Naive thymus-derived CD4-positive, alpha-beta T cell (primary cell): Measurements from ENCODE around the gene CRBN. TPM values are rescaled to one million over a fixed set of nuclear protein-coding genes. Genes with fewer than 3 reads are reported as not detected.

Source experiments
- ATAC-seq: fragments of 150-1000 bp; cut with Tn5 transposase; 2 replicates; pipeline ENCODE4 v1.10.0; 2021; ENCODE audit warnings: mild to moderate bottlenecking, moderate library complexity
- CTCF ChIA-PET: fragments of 350-600 bp; sonication (Branson Sonifier 250); formaldehyde crosslinking; loops from one replicate; lab custom pipeline; 2021; ENCODE audit warnings: antibody characterized with exemption; lab: Charles Lee
- POLR2A ChIA-PET: fragments of 350-600 bp; sonication (Branson Sonifier 250); formaldehyde crosslinking; loops from one replicate; lab custom pipeline; 2021; ENCODE audit warnings: antibody characterized with exemption, inconsistent platforms; lab: Charles Lee
- DNase-seq, 9 donors: peaks; one replicate each; pipeline versions ENCODE4 v3.0.0 to v3.0.0-alpha.2; 2020 to 2022; ENCODE audit warnings: mixed read lengths in 1 of 9
- H3K27ac ChIP-seq: one replicate; pipeline ENCODE4 v1.7.0; 2013; ENCODE audit warnings: mild to moderate bottlenecking, low read depth, low read length, moderate library complexity
- H3K27me3 ChIP-seq, 2 donors: one replicate each; pipeline ENCODE4 v1.7.0; 2013; ENCODE audit warnings: low read length in 2 of 2, mild to moderate bottlenecking in 2 of 2, moderate library complexity in 2 of 2; ENCODE audit not compliant: control insufficient read depth in 2 of 2, insufficient read depth in 2 of 2
- H3K36me3 ChIP-seq, 3 experiments: 1 replicate in 2 of 3; 2 replicates in 1 of 3; pipeline ENCODE4 v1.7.0; 2013; ENCODE audit warnings: low read length in 3 of 3, mild to moderate bottlenecking in 3 of 3, moderate library complexity in 1 of 3; ENCODE audit not compliant: insufficient read depth in 3 of 3, control insufficient read depth in 2 of 3
- H3K4me1 ChIP-seq, 2 donors: one replicate each; pipeline ENCODE4 v1.7.0; 2013; ENCODE audit warnings: low read length in 2 of 2, mild to moderate bottlenecking in 2 of 2, moderate library complexity in 1 of 2; ENCODE audit not compliant: control insufficient read depth in 2 of 2, insufficient read depth in 2 of 2
- H3K4me3 ChIP-seq: 2 replicates; pipeline ENCODE4 v1.7.0; 2013; ENCODE audit warnings: mild to moderate bottlenecking, low read length
- H3K9me3 ChIP-seq, 3 experiments: 1 replicate in 2 of 3; 2 replicates in 1 of 3; pipeline ENCODE4 v1.7.0; 2013; ENCODE audit warnings: low read length in 3 of 3; ENCODE audit not compliant: control insufficient read depth in 2 of 3
- H3K27ac Mint-ChIP-seq, 9 donors: one replicate each; pipeline ENCODE4 v1.8.0; 2020 to 2022; ENCODE audit warnings: mixed read lengths in 9 of 9, mild to moderate bottlenecking in 8 of 9, moderate library complexity in 5 of 9, inconsistent platforms in 2 of 9
- H3K27me3 Mint-ChIP-seq, 5 donors: one replicate each; pipeline ENCODE4 v1.8.0; 2021 to 2022; ENCODE audit warnings: mixed read lengths in 5 of 5, mild to moderate bottlenecking in 1 of 5
- H3K36me3 Mint-ChIP-seq, 5 donors: one replicate each; pipeline ENCODE4 v1.8.0; 2020 to 2022; ENCODE audit warnings: mixed read lengths in 5 of 5, mild to moderate bottlenecking in 3 of 5, inconsistent platforms in 1 of 5
- H3K4me1 Mint-ChIP-seq, 7 donors: one replicate each; pipeline ENCODE4 v1.8.0; 2020 to 2022; ENCODE audit warnings: mixed read lengths in 7 of 7, mild to moderate bottlenecking in 3 of 7, inconsistent platforms in 1 of 7
- H3K4me3 Mint-ChIP-seq, 10 donors: one replicate each; pipeline ENCODE4 v1.8.0; 2020 to 2022; ENCODE audit warnings: mild to moderate bottlenecking in 10 of 10, mixed read lengths in 10 of 10, moderate library complexity in 6 of 10, inconsistent platforms in 2 of 10
- H3K9me3 Mint-ChIP-seq, 11 donors: one replicate each; pipeline ENCODE4 v1.8.0; 2020 to 2022; ENCODE audit warnings: mixed read lengths in 11 of 11, mild to moderate bottlenecking in 4 of 11, inconsistent platforms in 1 of 11, moderate library complexity in 1 of 11
- intact Hi-C, 2 donors: fragments of 100-400 bp; cut with micrococcal nuclease; formaldehyde crosslinking; loops; one replicate each; pipeline ENCODE4 v1.15.1; 2023
- polyA plus RNA-seq, 2 donors: library from polyadenylated mRNA; unstranded; fragments of 300-500 nt; fragmentation: Illumina TruSeq; gene quantifications; one replicate each; pipeline ENCODE4 v1.2.3, GENCODE V29; 2021
- total RNA-seq, 6 experiments: library from RNA in 5 of 6; stranded (reverse) in 5 of 6; gene quantifications; 1 replicate in 5 of 6; 2 replicates in 1 of 6; pipeline ENCODE4 v1.2.3 and lab custom pipeline; 2021 to 2026

The CRBN gene
- total and polyA plus RNA-seq, 7 experiments from 2014 or later, result 69.1 to 198 (median 162) TPM

- H3K4me1 Mint-ChIP-seq, result peaks cover 23 to 68% (median 62%) of the 10 kb centered on the region in 7 donors
- Histone ChIP-seq H3K27me3 (no peaks in the 10 kb centered on the region), H3K9me3 (no peaks in the 10 kb centered on the region), H3K4me1 (peaks cover 10 to 34% of the 10 kb centered on the region in 2 donors), H3K27ac (peak overlapping the region; percentile 96), H3K4me3 (no peak overlapping the region), H3K36me3 (peaks cover 0 to 18% (median 6%) of the 10 kb centered on the region in 3 experiments)
- peak overlapping the region in 1 of 10 donors; percentile 29 for H3K4me3 Mint-ChIP-seq
- H3K27me3 Mint-ChIP-seq, result no peaks in the 10 kb centered on the region
- ChIA-PET POLR2A (interaction anchor here (0.6 to 1.1 kb wide), 3 partner anchors 8 to 28 kb away, joined by 3 to 4 read pairs (median 4); no protein-coding TSS in a partner anchor), CTCF (interaction anchor here (1.1 kb wide), 1 partner anchor 17 kb away, joined by 3 read pairs; no protein-coding TSS in a partner anchor)
- peaks cover 0 to 9% (median 0%) of the 10 kb centered on the region in 11 donors for H3K9me3 Mint-ChIP-seq
- H3K36me3 Mint-ChIP-seq, result peaks cover 8 to 36% (median 10%) of the 10 kb centered on the region in 5 donors
- intact Hi-C loops, result loop anchor here (5.0 kb wide), 2 partner anchors 168 to 1993 kb away; partner anchors contain the start of gene ARL8B (in 1 of the 2)
- H3K27ac Mint-ChIP-seq, result peak overlapping the region in 5 of 9 donors; percentile 8 to 83 (median 37)
- ATAC-seq (no peak), DNase-seq (no peak)
Observed at GRCh38 chr3:3129579-3129978, 49.9 kb downstream of the CRBN start.

- H3K36me3 Mint-ChIP-seq, result peaks cover 3 to 29% (median 7%) of the 10 kb centered on the region in 5 donors
Observed at GRCh38 chr3:3127432-3128010, 52.0 kb downstream of the CRBN start.

DNA sequence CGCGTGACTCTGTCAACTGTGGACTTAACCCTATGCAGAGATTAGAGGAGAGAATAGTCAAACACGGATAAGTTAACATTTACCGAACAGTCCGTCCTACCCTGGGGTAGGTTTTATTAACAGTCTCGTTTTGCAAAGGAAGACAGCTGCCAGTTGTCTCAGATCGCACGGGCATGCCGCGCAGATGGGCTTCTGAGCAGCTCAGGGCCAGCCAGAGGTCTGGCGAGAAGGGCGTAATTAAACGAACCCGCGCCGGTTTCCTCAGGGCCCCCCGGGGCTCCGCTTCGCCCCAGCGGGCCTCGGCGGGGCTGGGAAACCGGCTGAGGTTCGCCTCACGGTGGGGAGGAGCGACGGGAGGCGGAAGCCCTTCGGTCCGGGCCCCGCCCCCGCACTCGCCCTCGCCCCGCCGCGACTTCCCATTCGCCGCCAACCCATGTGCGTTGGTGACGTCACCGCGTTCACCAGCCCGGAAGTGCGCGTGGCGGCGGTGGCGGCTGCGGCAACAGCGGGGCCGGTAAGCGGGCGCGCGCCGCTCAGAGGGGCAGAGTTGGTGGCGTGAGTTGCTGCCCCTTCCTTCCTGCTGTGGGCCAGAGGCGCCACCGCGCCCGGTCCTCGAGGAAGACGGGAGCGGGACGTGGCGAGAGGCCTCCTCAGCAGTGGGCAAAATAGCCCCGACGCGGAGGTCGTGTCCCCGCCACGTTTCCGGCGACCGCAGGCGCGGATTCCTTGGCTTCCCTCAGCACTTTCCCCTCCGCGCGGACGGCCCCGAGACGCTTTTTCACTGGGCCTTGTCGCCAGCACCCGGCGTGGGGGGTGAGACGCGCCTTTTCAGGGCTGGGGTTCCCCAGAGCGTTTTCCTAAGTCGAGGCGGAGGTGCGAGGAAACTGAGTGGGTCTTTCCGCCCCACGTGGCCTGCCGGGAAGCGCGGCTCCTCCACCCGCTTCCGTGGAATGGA, 52.7 kb downstream of the CRBN start, which contains the start of gene TRNT1:
TSS of gene TRNT1 (plus strand) at position 464 of the 955 bp plus-strand sequence. CDS start 2,101 bp downstream, outside the sequence.
- Histone ChIP-seq H3K27ac (peak within 1 kb of the TSS; percentile 96), H3K9me3 (no peaks in the 10 kb centered on the region), H3K27me3 (no peaks in the 10 kb centered on the region), H3K4me3 (peak within 1 kb of the TSS; percentile 92), H3K4me1 (peaks cover 10 to 25% of the 10 kb centered on the region in 2 donors), H3K36me3 (peaks cover 0 to 18% (median 6%) of the 10 kb centered on the region in 3 experiments)
- intact Hi-C loops, result loop anchor here (1.0 to 5.0 kb wide), 10 partner anchors 9 to 1996 kb away; partner anchors contain the start of genes ARL8B (in 2 of the 2), CRBN (in 2 of the 2), ITPR1 (in 2 of the 2) and SETMAR (in 2 of the 2)
- Mint-ChIP-seq H3K27ac (peak within 1 kb of the TSS; percentile 96 to 99 (median 97)), H3K9me3 (peaks cover 0 to 9% (median 0%) of the 10 kb centered on the region in 11 donors), H3K4me1 (peaks cover 12 to 48% (median 42%) of the 10 kb centered on the region in 7 donors), H3K4me3 (peak within 1 kb of the TSS; percentile 94 to 100 (median 96)), H3K36me3 (peaks cover 3 to 29% (median 7%) of the 10 kb centered on the region in 5 donors), H3K27me3 (no peaks in the 10 kb centered on the region)
- CTCF ChIA-PET, result interaction anchor here (0.6 kb wide), 1 partner anchor 16 kb away, joined by 3 read pairs; no protein-coding TSS in a partner anchor
- POLR2A ChIA-PET, result interaction anchor here (0.6 to 2.5 kb wide), 6 partner anchors 31 to 672 kb away, joined by 3 to 8 read pairs (median 3); no protein-coding TSS in a partner anchor
- peak; percentile 97 for ATAC-seq
- peak; percentile 92 to 97 (median 96) for DNase-seq

More at GRCh38 chr3:3127432-3128010, 52.0 kb downstream of the CRBN start:
- CTCF ChIA-PET, result interaction anchor here (0.6 kb wide), 2 partner anchors 15 to 69 kb away, joined by 3 read pairs; no protein-coding TSS in a partner anchor
- peak; percentile 14 for ATAC-seq
- intact Hi-C loops, result loop anchor here (1.0 to 5.0 kb wide), 8 partner anchors 8 to 1995 kb away; partner anchors contain the start of genes ARL8B (in 1 of the 2), ITPR1 (in 1 of the 2), SETMAR (in 1 of the 2) and SUMF1 (in 1 of the 2)
- H3K27me3 Mint-ChIP-seq, result no peaks in the 10 kb centered on the region
- Histone ChIP-seq H3K4me3 (peak overlapping the region; percentile 92), H3K4me1 (peaks cover 10 to 25% of the 10 kb centered on the region in 2 donors), H3K27me3 (no peaks in the 10 kb centered on the region), H3K27ac (peak overlapping the region; percentile 96), H3K9me3 (no peaks in the 10 kb centered on the region), H3K36me3 (peaks cover 0 to 18% (median 6%) of the 10 kb centered on the region in 3 experiments)
- peak overlapping the region; percentile 94 to 100 (median 96) for H3K4me3 Mint-ChIP-seq
- peak in 2 of 9 donors; percentile 12 to 29 for DNase-seq
- POLR2A ChIA-PET, result interaction anchor here (0.8 to 2.5 kb wide), 3 partner anchors 9 to 65 kb away, joined by 4 to 8 read pairs (median 5); no protein-coding TSS in a partner anchor
- H3K4me1 Mint-ChIP-seq, result peaks cover 12 to 49% (median 42%) of the 10 kb centered on the region in 7 donors
- H3K9me3 Mint-ChIP-seq, result peaks cover 0 to 9% (median 0%) of the 10 kb centered on the region in 11 donors
- H3K27ac Mint-ChIP-seq, result peak overlapping the region; percentile 96 to 99 (median 97)

DNA sequence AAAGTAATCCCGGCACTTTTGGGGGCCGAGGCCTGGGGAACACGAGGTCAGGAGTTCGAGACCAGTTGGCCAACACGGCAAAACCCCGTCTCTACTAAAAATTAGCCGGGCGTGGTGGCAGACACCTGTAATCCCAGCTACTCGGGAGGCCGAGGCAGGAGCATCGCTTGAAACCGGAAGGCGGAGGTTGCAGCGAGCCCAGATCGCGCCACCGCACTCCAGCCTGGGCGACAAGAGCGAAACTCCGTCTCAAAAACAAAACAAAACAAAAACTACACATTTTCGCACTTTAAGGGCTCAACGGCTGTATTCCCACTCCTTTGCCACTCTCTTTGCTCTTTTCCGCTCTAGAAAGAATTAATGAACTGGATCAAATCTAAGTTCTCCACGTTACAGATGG, 53.5 kb downstream of the CRBN start:
- H3K4me1 Mint-ChIP-seq, result peaks cover 12 to 48% (median 42%) of the 10 kb centered on the region in 7 donors
- H3K27ac Mint-ChIP-seq, result peak overlapping the region; percentile 96 to 99 (median 97)
- H3K9me3 Mint-ChIP-seq, result peaks cover 0 to 9% (median 0%) of the 10 kb centered on the region in 11 donors
- Histone ChIP-seq H3K36me3 (peaks cover 0 to 18% (median 6%) of the 10 kb centered on the region in 3 experiments), H3K27me3 (no peaks in the 10 kb centered on the region), H3K4me1 (peaks cover 10 to 25% of the 10 kb centered on the region in 2 donors), H3K4me3 (peak overlapping the region; percentile 92), H3K9me3 (no peaks in the 10 kb centered on the region), H3K27ac (peak overlapping the region; percentile 96)
- H3K36me3 Mint-ChIP-seq, result peaks cover 3 to 24% (median 4%) of the 10 kb centered on the region in 5 donors
- ChIA-PET CTCF (no interaction called here), POLR2A (interaction anchor here (0.8 to 2.5 kb wide), 5 partner anchors 45 to 673 kb away, joined by 3 to 8 read pairs (median 3); no protein-coding TSS in a partner anchor)
- ATAC-seq (no peak), DNase-seq (no peak)
- no peaks in the 10 kb centered on the region for H3K27me3 Mint-ChIP-seq
- intact Hi-C loops, result loop anchor here (1.0 to 5.0 kb wide), 8 partner anchors 53 to 1996 kb away; partner anchors contain the start of genes ARL8B (in 2 of the 2), CRBN (in 2 of the 2), ITPR1 (in 1 of the 2) and SETMAR (in 1 of the 2)
- H3K4me3 Mint-ChIP-seq, result peak overlapping the region; percentile 94 to 100 (median 96)

- H3K27ac Mint-ChIP-seq, result no peak overlapping the region
- no peaks in the 10 kb centered on the region for H3K9me3 ChIP-seq
- H3K36me3 ChIP-seq, result no peaks in the 10 kb centered on the region
- no peak overlapping the region for H3K27ac ChIP-seq
- H3K27me3 Mint-ChIP-seq, result peaks cover 0 to 19% (median 0%) of the 10 kb centered on the region in 5 donors
- CTCF ChIA-PET, result no interaction called here
- ATAC-seq (peak; percentile 48), DNase-seq (no peak)
- H3K27me3 ChIP-seq, result no peaks in the 10 kb centered on the region
- POLR2A ChIA-PET, result no interaction called here
- no peaks in the 10 kb centered on the region for H3K9me3 Mint-ChIP-seq
- H3K4me3 Mint-ChIP-seq, result no peak overlapping the region
- H3K4me1 Mint-ChIP-seq, result no peaks in the 10 kb centered on the region
- no peaks in the 10 kb centered on the region for H3K4me1 ChIP-seq
- H3K4me3 ChIP-seq, result no peak overlapping the region
- no peaks in the 10 kb centered on the region for H3K36me3 Mint-ChIP-seq
- intact Hi-C loops, result no loop called here
Observed at GRCh38 chr3:3119393-3119851, 60.1 kb downstream of the CRBN start.
